ENCODE results near the gene EPHA6. TPM values are rescaled to one million over a fixed set of nuclear protein-coding genes. Genes with fewer than 3 reads are reported as not detected.

The EPHA6 gene
- total RNA-seq, 1 experiment from 2014 or later, result 0.61 TPM

DNA sequence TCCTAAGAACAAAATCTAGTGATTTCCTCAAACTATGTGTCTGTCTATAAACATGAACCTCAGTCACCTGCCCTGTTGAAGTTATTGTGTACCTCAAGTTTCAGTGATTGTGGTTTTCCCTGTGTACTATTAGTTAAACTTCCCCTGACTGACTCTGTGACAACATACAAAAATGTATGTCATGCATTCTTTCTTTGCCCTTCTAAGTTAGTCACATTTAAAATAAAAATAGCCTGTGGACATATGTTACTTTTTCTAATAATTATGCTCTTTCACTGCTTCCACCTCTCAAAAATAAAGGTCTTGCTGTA lies 29.8 kb downstream of the EPHA6 start:
- no peaks in the 10 kb centered on the region for H3K23me2 ChIP-seq (ENCODE audit: insufficient read length, low read depth, low read length, poor library complexity, severe bottlenecking)
- H2BK5ac ChIP-seq (ENCODE audit: insufficient read length, low read length), result no peak overlapping the region
- H3K56ac ChIP-seq (ENCODE audit: insufficient read length, low read depth, low read length), result no peak overlapping the region
- no peaks in the 10 kb centered on the region for H3K9me3 ChIP-seq (ENCODE audit: control insufficient read depth, low read depth, low read length)
- H3K27ac ChIP-seq (ENCODE audit: insufficient read length, low read depth, low read length), result no peak overlapping the region
- no peaks in the 10 kb centered on the region for H3K9me3 Mint-ChIP-seq
- no peak for DNase-seq
- no peaks in the 10 kb centered on the region; a peak in 1 of 7 replicates for H3K36me3 Mint-ChIP-seq (ENCODE audit: insufficient read depth in 1 of 3, low read depth in 3 of 3)
- H2BK20ac ChIP-seq (ENCODE audit: low read depth, low read length, poor library complexity, severe bottlenecking), result no peak overlapping the region
- no peak overlapping the region for H4K91ac ChIP-seq (ENCODE audit: insufficient read length, low read depth, low read length)
- TF ChIP-seq, protein P1, sequence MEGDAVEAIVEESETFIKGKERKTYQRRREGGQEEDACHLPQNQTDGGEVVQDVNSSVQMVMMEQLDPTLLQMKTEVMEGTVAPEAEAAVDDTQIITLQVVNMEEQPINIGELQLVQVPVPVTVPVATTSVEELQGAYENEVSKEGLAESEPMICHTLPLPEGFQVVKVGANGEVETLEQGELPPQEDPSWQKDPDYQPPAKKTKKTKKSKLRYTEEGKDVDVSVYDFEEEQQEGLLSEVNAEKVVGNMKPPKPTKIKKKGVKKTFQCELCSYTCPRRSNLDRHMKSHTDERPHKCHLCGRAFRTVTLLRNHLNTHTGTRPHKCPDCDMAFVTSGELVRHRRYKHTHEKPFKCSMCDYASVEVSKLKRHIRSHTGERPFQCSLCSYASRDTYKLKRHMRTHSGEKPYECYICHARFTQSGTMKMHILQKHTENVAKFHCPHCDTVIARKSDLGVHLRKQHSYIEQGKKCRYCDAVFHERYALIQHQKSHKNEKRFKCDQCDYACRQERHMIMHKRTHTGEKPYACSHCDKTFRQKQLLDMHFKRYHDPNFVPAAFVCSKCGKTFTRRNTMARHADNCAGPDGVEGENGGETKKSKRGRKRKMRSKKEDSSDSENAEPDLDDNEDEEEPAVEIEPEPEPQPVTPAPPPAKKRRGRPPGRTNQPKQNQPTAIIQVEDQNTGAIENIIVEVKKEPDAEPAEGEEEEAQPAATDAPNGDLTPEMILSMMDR (conservative IDR thresholded peaks at IDR 0.05), result no peak
- H3K4me3 Mint-ChIP-seq, result no peak overlapping the region
- no peak overlapping the region for H3K4ac ChIP-seq (ENCODE audit: low read depth, low read length)
- no peak overlapping the region for H3K18ac ChIP-seq (ENCODE audit: insufficient read length, low read depth, low read length)
- H3K4me2 ChIP-seq (ENCODE audit: insufficient read depth, insufficient read length, low read length), result no peak overlapping the region
- no peaks in the 10 kb centered on the region for H3K27me3 Mint-ChIP-seq (ENCODE audit: low read depth)
- H2BK120ac ChIP-seq (ENCODE audit: low read depth, low read length, poor library complexity, severe bottlenecking), result no peak overlapping the region
- no peak overlapping the region for H2BK12ac ChIP-seq (ENCODE audit: insufficient read length, low read depth, low read length)
- no peak overlapping the region for H2AK5ac ChIP-seq (ENCODE audit: insufficient read length, low read length)
- H3K79me1 ChIP-seq (ENCODE audit: insufficient read depth, low read depth, low read length, poor library complexity, severe bottlenecking), result no peaks in the 10 kb centered on the region
- H3K4me1 Mint-ChIP-seq, result peaks cover 2 to 4% of the 10 kb centered on the region in 2 experiments
- no peak overlapping the region for H3T11ph ChIP-seq (ENCODE audit: low read length)
- no peak overlapping the region for H3K9ac ChIP-seq (ENCODE audit: extremely low read depth, insufficient read length, low read length)
- no peaks in the 10 kb centered on the region for H3K79me2 ChIP-seq (ENCODE audit: insufficient read depth, low read length)
- no peak overlapping the region for H3K27ac Mint-ChIP-seq
- H4K20me1 ChIP-seq (ENCODE audit: control insufficient read depth, insufficient read depth, insufficient read length), result no peaks in the 10 kb centered on the region
- no peak overlapping the region for H4K5ac ChIP-seq (ENCODE audit: insufficient read length, low read depth, low read length)
- no peak overlapping the region for H2BK15ac ChIP-seq (ENCODE audit: low read depth, low read length)
- H3K4me1 ChIP-seq (ENCODE audit: insufficient read depth, low read length), result no peaks in the 10 kb centered on the region
- H4K8ac ChIP-seq (replicated peaks; ENCODE audit: insufficient read length, low read depth, low read length), result no peak overlapping the region
- H3K14ac ChIP-seq (ENCODE audit: insufficient read depth, low read length), result no peak overlapping the region
- no peak overlapping the region for H2AFZ ChIP-seq (ENCODE audit: low read length)
- no peaks in the 10 kb centered on the region for H3K27me3 ChIP-seq (ENCODE audit: insufficient read depth, low read length)
- H3K23ac ChIP-seq (ENCODE audit: insufficient read length, low read depth, low read length), result no peak overlapping the region
